Medulla oblongata (tissue), 1 donor: ENCODE data around the gene ANKFN1.

ENCODE experiments used
- DNase-seq: peaks from one replicate; pipeline ENCODE4 v3.0.0-alpha.2; 2015; ENCODE audit errors: extremely low spot score

Gene ANKFN1

DNA sequence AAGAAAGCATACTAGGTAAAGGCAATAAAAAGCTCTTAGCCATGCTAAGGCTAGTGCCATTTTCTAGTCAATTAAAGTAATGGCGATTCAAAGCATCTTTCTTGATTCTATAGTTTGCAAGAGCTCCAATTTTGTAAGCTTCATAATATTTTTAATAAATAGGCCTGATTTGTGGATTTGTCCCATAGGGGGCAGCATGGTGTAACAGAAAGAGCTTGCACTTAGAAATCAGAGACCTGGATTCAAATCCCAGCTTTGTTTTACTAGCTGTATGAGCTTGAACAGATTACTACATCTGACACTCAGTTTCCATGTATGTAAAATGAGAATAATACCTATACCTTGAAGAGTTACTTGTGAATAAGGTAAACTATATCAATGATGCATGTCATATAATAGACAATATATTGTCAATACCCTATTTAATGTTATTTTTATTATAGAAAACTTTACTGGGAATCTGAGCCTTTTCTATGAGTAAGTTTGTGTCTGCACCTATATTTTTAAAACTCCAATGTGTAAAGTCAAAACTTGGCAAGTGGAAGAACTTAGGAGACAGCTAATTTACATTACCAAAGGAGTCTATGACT is 346.6 kb downstream of the ANKFN1 start:
- no peak for DNase-seq

DNA sequence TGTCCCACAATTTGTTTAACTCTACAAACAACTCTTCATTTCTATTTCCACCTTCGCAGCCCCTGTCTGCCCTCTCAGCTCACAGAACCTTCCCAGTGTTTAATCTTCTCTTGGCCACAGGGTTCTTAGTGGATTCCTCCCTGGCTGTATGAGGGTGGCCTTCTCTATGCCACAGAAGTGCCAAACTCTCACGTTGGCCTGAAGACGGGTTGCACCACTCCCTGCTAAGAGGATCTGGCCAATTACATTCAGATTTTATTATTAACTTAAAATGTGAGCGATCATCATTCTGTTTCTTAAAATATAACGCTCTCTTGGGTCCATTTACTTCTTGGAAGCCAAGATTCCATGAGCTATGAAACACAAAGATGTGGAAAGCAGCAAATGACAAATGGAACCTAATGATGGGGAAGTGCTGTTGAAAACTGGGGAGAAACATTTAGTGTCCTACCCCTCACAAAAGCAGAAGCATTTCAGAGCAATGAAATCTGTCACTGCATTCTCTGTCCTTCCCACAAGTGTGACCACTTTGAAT is 348.9 kb downstream of the ANKFN1 start:
- DNase-seq: no peak

DNA sequence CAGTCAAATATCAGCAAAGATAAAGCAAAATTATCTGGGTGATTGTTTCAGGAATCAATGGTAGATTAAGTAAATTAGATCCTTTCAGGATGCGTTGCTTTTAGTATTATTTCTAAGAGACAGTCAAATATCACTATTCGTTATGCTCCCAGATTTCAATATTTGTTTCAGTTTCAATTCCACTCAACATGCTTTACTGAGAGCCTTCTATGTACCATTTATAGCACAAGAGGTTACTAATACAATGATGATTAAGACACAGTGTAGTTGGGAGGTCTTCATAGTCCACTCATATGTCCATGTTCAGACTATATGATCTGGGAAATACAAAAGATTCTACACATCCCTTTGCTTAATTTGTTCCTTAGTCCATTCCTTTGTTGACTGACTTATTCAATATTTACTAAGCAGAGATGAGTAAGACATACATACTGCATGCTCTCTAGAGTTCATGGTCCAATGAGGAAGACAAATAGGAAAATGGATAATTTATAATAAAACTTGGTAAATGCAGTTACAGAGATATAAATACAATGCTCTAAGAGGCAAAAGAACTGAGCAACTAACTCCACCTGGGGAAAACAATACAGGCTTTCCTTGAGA is 352.0 kb downstream of the ANKFN1 start:
- DNase-seq: no peak

DNA sequence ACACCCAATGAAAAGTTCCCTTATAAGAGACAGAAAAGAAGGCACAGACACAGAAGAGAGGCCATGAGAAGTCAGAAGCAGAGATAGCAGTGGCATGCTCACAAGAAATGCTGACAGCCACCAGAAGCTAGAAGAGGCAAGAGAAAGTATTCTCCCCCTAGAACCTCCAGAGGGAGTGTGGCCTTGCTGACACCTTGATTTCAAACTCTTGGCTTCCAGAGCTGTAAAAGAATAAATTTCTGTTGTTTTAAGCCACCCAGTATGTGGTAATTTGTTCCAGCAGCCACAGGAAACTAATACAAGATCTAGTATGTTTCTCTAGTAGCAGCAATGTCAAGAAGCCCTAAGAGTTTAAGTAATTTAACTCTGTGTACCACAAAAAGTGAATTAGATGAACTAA is 353.1 kb downstream of the ANKFN1 start:
- DNase-seq: no peak

DNA sequence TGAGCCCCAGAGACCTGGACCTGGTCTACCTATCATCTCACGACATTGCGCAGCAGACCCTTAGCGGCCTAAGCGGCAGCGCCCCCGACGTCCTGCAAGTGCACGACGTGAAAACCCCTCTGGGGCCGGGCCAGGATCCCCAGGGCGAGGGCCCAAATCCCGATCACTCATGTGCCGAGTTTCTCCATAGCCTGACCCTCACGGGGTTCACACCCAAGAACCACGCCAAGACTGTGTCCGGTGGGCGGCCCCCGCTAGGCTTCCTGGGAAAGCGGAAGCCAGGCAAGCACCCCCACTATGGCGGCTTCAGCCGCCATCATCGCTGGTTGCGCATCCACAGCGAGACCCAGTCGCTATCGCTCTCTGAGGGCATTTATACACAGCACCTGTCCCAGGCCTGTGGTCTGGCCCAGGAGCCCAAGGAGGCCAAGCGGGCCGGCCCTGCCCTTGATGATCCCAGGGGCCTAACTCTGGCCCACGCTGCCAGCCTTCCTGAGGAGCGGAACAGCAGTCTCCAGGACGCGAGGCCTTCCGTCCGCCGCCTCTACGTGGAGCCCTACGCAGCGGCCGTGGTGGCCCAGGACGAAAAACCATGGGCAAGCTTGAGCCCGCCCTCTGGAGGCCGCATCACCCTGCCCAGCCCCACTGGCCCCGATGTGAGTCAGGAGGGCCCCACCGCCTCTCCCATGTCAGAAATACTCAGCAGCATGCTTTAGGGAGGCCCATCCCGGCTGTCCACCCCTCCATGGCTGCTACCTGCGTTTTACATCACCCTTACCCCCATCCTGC is 357.5 kb downstream of the ANKFN1 start:
- no peak for DNase-seq

DNA sequence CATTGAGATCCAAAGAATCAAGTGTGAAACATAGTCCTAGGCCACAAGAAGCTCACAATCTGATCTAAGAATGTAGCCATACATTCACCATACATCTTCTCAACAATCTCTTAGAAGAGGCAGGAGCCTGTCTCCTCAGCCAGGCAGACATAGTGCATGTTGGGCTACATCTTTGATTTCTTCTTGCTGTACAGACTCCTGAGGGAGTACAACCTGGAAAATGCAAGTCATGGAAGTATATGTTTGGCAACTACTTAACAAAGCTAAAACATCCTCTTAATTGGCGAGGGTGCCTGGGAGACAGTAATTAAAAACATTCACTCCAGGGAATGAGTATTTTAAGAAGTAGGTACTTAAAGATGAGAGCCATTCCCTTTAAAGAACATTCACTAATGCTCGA is 361.0 kb downstream of the ANKFN1 start:
- DNase-seq: no peak

DNA sequence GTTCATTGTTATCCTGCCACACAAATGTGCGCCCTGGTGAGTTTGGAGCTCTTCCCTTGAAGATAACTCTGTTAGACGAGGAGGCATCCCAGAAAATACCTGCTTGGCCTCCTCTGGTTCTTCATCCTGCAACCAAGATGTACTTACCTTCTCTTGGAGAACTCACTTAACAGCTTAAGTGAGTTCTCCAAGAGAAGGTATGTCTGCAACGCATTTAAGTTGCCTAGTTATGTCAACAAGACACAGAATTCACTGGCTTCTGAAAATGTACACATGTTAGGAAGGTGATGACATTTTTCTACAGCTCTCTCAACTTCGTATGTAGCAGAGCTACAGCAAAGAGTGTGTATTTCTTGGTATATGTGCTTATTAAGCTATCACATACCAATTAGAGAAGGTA is 361.6 kb downstream of the ANKFN1 start:
- no peak for DNase-seq

DNA sequence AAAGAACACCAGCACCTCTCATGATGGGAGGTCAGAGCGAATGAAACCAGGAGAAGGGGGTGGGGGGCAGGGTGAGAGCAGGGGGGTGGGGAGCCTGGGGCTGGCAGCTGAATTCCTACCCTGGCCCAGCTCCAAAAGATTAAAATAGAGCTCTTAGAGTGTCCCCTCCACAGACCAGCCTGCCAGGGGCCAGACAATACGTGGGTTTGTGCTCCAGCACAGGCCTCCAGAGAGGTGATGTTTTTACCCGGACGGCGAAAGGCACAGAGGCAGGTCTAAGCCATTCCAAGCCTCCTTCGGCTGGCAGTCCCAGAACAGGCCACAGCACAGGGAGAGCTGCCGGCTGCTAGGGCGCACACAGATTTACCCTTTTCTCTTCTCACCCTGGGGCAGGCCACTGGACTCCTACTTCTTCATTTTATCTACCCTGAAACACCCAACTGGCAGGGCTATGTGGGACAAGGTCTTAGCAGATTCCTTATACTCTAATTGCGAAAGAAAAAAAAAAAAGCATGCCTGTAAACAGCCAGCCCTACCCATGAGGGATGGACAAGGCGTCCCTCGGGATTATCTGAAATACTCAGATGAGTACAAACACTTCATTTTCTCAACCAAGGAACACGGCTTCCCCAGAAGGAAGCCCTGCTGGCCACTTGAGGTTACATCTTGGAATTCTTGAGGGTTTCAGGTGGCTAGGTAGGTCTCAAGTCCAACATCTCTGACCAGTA is 368.3 kb downstream of the ANKFN1 start:
- DNase-seq: no peak

DNA sequence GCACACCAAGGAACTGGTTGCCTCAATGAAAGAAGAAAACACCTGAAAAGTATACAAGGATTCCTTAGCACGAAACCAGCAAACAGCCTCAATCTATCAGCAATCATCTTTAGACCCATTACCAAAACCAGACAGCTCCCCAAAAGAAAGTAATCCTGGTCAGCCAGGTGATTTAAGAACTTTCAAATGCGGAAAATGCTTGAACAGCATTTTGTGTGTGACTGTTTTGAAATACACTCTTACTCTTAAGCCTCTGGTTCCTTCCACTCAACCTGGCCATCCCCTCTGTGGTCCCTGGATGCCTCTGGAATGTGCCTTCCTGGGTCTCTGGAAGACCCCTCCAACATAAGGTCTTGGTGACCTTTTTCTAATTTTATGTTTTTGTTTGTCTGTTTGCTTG is 369.8 kb downstream of the ANKFN1 start:
- DNase-seq: no peak

DNA sequence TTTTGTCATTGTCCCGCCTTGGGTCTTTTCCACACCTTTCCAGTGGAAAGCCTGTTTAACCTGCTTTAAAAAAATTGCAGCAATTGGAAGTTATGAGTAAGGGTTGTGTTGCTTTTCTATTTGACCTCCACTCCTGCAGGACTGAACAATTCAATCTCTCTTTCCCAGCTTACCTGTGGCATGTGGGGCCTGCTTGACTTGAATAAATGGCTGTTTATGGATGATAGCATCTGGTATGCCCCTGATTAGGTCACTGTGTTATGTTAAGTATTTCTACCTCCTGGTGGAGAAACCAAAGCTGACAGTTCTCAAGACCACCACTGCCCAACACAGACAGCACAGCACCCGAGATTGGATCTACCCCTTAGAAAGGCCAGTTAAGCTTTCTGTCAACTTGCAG is 375.4 kb downstream of the ANKFN1 start:
- no peak for DNase-seq

DNA sequence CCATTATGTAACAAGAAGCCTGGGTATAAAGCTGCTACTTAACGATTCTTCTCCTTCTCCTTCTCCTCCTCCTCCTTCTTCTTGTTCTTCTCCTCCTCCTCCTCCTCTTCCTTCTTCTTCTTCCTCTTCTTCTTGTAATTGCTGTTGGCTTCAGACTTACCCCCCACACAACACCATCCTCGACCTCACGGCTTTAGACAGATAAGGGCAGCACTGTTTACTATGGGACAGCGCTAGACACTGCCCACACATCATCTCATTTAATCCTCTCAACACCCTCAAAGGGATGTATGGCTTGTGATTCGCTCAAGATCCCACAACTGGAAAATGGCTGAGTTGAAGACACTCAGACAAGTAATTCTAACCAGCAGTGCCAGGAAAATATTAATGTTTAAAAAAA is 379.7 kb downstream of the ANKFN1 start:
- DNase-seq: no peak

DNA sequence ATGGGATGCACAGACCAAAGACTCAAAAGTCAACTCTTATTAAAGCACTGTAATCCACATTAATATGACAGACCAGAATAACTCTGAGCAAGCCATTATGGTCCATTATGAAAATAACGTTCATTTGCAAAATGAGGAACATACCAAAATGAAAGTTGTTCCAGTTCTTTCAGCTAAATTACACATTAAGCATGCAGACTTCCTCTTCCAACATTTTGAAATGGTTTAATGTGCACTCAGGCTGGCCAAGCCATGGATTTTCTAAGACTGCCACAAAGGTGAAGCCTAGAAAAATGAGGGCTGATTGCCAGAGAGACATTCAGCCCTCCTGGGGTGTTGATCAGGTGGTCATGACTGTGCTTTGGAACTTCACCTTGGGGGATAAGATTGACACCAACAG is 383.5 kb downstream of the ANKFN1 start:
- no peak for DNase-seq

DNA sequence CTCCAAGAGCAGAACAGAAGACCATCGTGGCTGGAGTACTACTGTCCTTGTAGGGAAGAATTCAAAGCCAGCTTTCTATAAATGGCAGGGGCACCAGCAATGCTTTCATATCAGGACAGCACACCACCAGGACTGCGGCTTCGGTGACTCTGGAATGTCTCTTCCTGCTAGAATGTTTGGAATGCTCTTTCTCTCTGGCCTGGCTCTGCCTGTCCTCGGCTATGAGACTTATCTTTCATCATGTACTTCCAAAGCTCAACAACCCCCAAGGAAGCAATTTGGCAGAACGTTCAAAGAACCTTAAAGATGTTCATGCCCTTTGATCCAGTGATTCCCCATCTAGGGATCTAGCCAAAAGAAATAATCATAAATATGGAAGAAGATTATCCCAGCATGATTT is 387.6 kb downstream of the ANKFN1 start:
- no peak for DNase-seq

DNA sequence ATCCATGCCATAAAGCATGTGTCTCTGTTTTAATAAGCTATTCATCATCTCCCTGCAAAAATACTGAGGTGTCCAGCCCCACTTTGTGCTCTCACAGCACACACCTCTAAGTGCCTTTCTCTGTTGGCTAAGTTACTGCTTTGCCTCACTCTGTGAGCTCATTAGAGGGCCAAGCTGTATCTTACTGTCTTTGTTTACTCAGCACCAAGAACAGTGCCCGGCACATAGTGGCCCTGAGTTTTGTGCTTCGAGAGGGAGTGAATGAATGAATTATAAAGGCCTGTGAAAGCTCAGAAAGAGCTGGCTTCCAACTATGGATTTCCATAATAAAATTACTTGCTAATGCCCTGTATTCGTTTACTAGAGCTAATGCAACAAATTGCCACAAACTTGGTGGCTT is 390.0 kb downstream of the ANKFN1 start:
- no peak for DNase-seq

DNA sequence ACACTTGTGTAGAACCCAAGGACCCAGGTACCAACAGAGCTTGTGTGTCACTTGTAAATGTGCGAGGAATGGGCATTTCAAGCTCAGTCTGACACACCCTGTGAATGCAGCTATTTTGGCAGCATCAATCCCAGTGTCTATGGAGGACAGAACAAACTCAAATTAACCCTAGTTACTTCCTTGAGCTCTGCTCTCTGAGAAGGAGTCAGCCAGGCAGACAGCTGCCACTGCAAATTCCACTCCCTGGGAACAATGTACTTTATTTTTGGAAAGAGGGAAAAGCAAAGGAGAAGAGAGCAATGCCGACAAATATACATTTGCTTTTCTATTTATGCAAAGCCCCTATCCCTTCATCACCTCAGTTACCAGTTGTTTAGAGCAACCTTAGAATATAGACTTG is 391.8 kb downstream of the ANKFN1 start:
- no peak for DNase-seq

DNA sequence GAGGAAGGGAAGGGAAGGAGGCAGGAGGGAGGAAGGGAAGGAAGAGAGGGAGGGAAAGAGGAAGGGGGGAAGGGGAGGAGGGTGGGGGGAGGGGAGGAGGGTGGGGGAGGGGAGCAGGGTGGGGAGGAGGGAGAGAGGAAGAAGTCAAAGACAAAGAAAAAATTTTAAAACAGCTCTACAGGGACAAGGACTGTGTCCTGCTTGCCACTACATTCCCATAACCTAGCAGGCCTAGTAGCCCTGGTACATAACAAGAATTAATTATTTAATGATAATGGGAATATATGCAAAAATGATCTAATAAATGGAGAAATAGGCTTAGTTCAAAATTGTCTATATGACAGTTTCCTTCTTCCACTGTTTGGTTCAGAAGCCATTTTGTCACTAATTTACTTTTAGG is 392.7 kb downstream of the ANKFN1 start:
- no peak for DNase-seq

DNA sequence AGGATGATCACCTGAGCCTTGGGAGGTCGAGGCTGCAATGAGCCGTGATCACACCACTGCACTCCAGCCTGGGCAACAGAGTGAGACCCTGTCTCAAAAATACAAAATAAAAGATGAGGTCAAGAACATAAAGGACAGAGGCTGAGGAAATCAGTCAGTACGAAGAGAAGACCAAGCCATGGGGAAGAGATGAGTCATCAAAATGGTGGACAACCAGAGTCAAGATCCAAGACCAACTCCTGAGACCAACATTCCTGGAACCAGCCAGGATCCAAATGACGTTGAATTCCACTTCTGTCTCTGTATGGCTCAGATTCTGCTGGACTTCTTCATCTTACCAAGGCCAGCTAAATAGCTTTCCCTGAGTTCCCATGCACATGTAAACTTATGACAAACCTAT is 395.4 kb downstream of the ANKFN1 start:
- no peak for DNase-seq

DNA sequence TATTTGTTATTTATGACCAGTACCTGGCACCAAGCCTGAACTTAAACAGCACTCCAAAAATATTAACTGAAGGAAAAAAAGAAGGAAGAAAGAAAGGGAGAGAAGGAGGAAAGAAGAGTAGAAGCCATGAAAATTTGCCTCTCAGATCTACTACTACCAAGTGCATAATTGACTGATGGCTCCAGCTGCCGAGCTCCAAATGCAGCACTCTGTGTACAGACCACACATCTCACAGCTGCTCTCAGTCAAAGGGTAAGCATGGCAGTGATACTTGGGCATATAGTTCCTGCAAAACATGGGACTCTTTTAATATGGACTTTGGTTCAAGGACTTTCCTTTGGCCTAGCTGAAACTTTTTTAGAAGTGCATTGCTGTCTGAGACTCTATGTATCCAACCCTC is 396.2 kb downstream of the ANKFN1 start:
- no peak for DNase-seq

DNA sequence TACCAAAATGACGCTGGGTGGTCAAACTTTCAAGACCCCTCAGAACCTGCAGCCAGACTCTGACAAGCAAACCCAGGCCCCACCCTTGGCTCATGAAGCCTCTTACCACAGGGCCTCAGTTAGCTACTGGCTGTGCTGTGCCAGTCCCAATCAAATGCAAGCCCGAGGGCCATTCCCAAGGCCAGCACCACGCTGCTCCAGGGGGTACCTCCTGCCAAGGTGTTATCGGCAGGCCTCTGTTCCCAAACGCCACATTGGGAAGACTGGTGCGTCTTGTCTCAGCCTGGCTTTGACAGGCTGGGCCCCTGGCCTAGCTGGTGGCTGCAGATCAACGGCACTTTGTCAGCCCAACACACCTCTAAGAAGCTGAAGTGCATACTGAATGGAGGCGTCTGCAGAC is 404.4 kb downstream of the ANKFN1 start:
- no peak for DNase-seq

DNA sequence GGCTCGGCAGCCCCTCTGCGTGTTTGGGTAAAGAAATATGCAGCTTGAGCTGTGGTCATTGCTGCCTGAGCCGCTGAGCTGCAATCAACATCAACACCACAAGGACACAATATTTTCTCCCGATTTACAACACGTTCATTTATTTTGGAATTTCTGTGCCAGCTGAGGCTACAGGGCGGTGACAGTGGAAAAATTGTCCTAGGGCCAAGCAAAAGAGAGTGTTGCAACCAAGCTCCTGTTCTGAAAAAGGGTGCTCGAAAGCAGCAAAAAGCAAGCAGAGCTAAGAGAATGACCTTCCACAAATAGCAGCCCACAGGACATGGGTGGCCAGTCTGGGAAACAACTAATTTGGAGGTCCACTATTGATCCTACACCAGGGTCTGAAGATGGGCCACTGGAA is 404.8 kb downstream of the ANKFN1 start:
- DNase-seq: no peak
